Inferior parietal cortex (tissue), 1 donor: ENCODE measurements around the gene FMN1.

Source experiments
- DNase-seq: peaks from one replicate; pipeline ENCODE4 v3.0.0-alpha.2; 2016; ENCODE audit errors: extremely low spot score

The FMN1 gene

GRCh38 chr15:32885713-32886112 is 308.8 kb downstream of the FMN1 start:
- no peak for DNase-seq

- no peak for DNase-seq
Observed at GRCh38 chr15:32884146-32884545, 310.4 kb downstream of the FMN1 start.

GRCh38 chr15:32882955-32883354 is 311.6 kb downstream of the FMN1 start:
- DNase-seq = no peak

- DNase-seq = no peak
Observed at GRCh38 chr15:32881528-32881927, 313.0 kb downstream of the FMN1 start.

GRCh38 chr15:32880642-32881041 is 313.9 kb downstream of the FMN1 start:
- no peak for DNase-seq

GRCh38 chr15:32879980-32880379 is 314.5 kb downstream of the FMN1 start:
- no peak for DNase-seq

GRCh38 chr15:32878869-32879805 is 315.4 kb downstream of the FMN1 start:
- no peak for DNase-seq

GRCh38 chr15:32878342-32878741 is 316.2 kb downstream of the FMN1 start:
- DNase-seq = no peak

- no peak for DNase-seq
Observed at GRCh38 chr15:32877252-32878019, 317.1 kb downstream of the FMN1 start.

- DNase-seq = no peak
Observed at GRCh38 chr15:32873284-32874114, 321.0 kb downstream of the FMN1 start.

GRCh38 chr15:32872621-32873283 is 321.8 kb downstream of the FMN1 start:
- DNase-seq = no peak

GRCh38 chr15:32871883-32872282 is 322.6 kb downstream of the FMN1 start:
- DNase-seq = no peak

- DNase-seq = no peak
Observed at GRCh38 chr15:32870240-32871033, 324.1 kb downstream of the FMN1 start.

- no peak for DNase-seq
Observed at GRCh38 chr15:32869776-32870175, 324.7 kb downstream of the FMN1 start.

GRCh38 chr15:32867313-32867626 is 327.2 kb downstream of the FMN1 start:
- DNase-seq = no peak

- no peak for DNase-seq
Observed at GRCh38 chr15:32866454-32867312, 327.8 kb downstream of the FMN1 start.

- no peak for DNase-seq
Observed at GRCh38 chr15:32864841-32865240, 329.7 kb downstream of the FMN1 start.

- no peak for DNase-seq
Observed at GRCh38 chr15:32864051-32864450, 330.5 kb downstream of the FMN1 start.

- DNase-seq = peak; percentile 27
Observed at GRCh38 chr15:32861761-32862160, 332.8 kb downstream of the FMN1 start.

GRCh38 chr15:32861174-32861573 is 333.3 kb downstream of the FMN1 start:
- no peak for DNase-seq
